MM.1S (cell line): Measurements from ENCODE around the gene ZMYM4.

Experiments used
- CTCF ChIP-seq: fragments of 300-600 bp; sonication (generic); IDR thresholded peaks from 2 replicates; pipeline ENCODE4 v1.5.1; 2016; ENCODE audit warnings: antibody characterized with exemption, low read length, mixed read lengths
- EZH2 ChIP-seq: fragments of 300-600 bp; sonication (generic); optimal IDR thresholded peaks from 2 replicates; pipeline ENCODE3; 2017; ENCODE audit warnings: low read depth, mild to moderate bottlenecking, antibody characterized with exemption, low read length, mixed read lengths
- EZH2phosphoT487 ChIP-seq: fragments of 300-600 bp; sonication (generic); IDR thresholded peaks from 2 replicates; pipeline ENCODE4 v1.6.1; 2018; ENCODE audit warnings: antibody characterized with exemption, low read length

DNA sequence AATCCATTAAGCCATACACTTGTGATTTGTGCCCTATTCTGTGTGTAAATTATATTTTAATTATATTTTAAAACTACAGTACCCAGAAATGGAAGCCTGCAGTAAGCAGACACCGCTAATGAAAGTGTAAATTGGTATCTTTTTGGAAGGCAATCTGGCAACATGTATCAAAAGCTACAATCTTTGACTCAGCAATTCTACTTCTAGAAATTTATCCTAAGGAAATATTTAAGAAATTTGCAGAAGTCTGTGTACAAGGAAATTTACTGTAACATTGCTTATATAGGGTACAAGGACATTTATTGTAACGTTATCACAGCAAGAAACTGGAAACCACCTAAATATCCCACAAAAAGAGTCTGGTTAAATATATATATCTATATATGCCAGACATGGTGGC lies 14.6 kb upstream of the ZMYM4 start:
- no peak for TF ChIP-seq CTCF
- no peak for TF ChIP-seq EZH2phosphoT487
- TF ChIP-seq EZH2 = no peak
